ENCODE measurements around the gene ST6GALNAC6.

- TF ChIP-seq CTCF (IDR thresholded peaks at IDR 0.05): no peak
- no peak for TF ChIP-seq EP300 (IDR thresholded peaks at IDR 0.05)
Measured at GRCh38 chr9:127898433-127899127, 823 bp downstream of the ST6GALNAC6 start.

Measured in sigmoid colon (tissue), 4 donors.